8988T (cell line): ENCODE measurements around the gene ULK3.

Experiments
- DNase-seq: peaks from one replicate; pipeline ENCODE4 v3.0.0; 2011

The ULK3 gene

GRCh38 chr15:74867466-74868038, 24.6 kb upstream of the ULK3 start:
- no peak for DNase-seq

DNA sequence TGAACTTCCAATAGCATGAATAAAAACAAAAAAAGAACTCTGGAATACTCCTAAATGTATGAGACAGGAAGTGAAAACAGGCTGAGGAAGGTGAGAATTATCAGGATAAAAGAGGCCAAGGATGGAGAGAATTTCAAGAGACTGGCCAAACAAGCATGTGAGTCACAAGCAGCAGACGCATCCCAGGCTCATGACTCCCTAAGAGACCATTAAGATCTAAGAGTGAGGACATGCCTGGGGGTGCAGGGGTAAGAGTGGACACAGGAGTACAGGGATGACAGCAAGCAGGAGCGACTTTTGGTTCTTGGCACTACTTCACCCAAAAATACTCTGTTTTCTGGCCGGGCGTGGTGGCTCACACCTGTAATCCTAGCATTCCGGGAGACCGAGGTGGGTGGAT, 23.1 kb upstream of the ULK3 start:
- no peak for DNase-seq

DNA sequence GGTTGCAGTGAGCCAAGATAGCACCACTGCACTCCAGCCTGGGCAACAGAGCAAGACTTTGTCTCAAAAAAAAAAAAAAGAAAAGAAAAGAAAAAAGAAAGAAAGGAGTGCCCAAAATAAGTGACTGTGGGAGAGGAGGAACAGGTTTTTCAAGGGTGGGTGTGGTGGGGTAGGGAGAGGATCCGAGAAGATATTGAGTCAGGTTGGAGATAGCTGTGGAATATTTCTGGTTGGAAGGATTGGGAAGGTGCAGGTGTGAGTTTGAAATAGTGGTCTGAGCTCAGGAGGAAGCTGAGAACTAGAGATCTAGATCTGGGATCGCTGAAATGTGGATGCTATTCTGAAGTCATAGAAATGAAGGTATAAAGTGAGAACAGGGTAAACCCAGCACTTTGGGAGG, 22.4 kb upstream of the ULK3 start:
- DNase-seq: no peak

GRCh38 chr15:74864296-74864695, 21.3 kb upstream of the ULK3 start:
- no peak for DNase-seq

DNA sequence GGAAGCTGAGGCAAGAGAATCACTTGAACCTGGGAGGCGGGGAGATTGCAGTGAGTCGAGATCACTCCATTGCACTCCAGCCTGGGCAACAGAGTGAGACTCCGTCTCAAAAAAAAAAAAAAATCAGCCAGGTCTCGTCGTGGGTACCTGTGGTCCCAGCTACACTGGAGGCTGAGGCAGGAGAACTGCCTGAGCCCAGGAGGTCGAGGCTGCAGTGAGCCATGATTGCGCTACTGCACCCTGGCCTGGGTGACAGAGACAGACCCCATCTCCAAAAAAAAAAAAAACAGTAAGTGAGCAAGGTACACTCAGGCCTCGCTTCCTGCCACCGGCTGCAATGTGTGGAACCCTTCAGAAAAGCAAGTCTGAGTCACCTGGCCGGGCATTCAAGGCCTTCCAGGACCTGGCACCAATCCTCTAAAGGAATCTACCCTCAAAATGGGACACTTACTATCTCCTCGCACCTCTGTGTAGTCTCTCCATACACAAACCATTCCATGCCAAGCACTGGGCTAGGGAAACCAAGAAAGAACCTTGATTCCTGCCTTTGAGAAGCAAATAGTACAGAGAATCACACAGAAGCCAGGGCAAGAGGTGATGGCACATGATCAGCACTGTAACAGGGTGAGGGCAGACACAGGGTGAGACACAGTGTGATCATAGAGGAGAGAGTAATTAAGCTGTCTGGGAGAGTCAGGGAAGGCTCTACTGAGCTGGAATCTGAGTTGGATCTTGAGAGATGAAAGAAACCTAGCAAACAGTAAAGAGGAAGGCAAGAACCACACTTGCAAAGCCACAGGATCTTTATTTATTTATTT, 20.5 kb upstream of the ULK3 start:
- no peak for DNase-seq

DNA sequence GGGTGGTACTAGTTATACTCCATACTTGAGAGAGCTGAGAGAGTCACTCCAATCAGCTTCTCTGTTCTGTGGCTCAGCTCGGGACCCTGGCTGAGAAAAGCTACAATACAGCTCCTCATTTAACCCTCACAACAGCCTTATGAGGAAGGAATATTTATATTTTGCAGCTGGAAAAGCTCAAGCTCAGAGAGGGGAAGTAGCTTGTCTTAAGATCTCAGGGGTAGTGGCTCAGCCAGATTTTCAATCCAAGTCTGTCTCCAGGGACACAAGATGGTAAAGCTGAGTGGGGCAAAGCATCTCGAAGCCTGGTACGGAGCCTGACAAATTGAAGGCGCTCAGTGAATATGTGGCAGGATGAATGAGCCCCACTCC, 15.4 kb upstream of the ULK3 start:
- no peak for DNase-seq

DNA sequence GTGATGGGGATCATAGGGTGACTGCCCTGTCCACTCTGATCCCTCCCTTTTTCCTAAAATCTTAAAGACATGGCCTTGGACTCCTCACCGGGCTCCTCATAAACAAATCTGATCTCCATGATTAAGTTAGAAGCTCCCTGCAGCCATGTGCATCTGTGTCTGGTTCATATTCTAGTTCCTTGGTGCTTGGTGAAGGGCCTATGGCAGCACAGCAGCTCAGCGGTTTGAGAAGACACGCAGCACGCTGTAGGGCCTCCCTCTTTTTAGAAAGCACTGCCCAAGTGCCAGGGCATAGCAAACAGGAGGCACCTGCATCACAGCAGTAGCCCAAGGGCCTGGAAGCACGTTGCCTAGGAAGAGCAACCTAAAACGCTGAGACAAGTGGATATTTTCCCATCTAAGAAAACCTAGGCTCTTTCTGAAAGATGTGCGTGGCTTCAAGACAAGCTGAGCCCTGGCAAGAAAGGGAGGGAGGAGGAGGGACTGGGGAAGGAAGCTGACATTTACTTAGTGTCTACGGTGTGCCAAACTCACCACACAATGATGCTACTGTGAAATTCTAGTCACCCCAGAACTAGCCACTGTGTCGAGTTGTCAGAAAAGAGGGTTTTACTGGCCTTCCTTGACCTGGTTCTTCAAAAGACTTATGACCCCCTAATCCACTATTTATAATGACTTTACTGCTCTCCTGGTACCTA, 14.9 kb upstream of the ULK3 start:
- no peak for DNase-seq

DNA sequence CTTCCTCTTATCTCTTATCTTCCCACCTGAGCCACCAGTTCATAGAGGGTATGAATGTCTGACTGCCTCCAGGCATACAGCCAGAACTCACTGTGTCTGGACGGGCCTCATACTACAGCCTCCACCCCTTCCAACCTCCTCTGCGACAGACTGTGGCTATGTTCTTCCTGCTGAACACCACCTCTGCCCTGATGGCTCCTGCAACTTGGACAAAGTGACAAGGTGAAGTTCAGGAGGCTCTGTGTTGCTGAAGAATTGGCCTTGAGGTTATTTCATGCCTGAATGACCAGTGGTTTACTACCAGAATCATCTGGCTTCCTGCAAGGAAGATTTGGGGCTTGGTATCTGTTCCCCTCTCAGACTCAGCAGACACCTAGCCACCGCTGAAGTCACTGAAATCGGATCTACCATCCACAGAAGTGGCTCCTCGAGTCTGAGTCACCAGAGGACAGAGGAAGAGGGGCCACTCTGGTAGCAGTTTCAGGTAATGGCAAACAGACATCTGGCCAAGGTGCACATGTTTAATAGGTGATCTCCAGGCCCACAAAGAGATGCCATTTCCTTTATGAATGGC, 14.2 kb upstream of the ULK3 start:
- DNase-seq: no peak

DNA sequence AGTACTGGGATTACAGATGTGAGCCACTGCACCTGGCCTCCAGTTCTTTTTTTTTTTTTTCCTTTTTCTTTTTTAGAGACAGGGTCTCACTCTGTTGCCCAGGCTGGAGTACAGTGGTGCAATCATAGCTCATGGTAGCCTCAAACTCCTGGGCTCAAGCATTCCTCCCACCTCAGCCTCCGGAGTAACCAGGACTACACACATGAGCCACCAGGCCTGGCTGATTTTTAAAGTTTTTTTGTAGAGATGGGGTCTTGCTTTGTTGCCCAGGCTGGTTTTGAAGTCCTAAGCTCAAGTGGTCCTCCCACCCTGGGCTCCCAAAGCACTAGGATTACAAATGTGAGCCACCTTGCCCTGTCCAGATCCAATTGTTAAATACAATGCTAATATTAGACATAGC, 13.6 kb upstream of the ULK3 start:
- no peak for DNase-seq

DNA sequence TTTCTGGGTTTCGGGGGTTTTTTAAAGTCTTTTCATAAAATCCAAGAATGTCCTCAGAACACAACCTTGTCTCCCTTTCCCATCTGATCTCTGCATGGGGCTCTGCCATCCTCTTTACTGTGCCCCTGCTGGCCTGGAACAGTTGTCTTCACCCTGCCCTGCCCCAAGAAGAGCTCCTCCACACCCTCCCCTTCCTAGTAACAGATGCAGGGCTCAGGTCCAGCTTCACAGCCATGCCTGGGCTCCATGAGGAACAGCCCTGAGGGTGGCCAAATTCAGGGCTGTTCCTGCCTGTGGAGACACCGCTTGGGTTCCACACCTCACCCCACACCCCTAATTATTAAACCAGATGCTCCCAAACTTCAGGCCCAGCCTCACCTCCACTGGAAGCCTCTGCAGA, 12.9 kb upstream of the ULK3 start:
- no peak for DNase-seq

DNA sequence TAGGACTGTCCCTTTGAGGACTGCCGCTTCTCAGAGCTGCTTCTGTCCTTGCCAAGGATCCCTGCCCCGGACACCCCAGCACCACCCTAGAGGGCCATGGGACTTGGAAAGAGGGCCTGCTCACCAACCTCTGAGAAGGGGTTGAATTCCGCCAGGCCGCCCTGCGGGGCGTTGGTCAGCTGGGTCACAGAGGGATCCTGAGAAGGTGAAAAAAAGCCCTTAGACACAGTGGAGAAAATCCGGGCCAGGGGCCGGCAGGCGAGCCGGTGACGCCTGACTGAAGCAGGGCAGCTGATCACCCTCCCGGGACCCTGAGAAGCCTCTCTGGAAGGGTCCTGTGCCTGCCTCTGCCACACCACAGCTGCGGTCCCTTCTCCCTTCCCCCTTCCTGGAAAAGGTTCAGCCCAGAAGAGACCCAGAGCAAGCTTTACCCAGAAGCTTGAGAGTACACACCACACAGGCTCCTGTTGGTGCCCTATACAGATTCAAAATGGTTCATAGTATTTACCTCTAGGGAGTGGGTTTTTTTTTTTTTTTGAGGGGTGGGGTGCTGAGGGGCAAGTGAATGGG, 11.6 kb upstream of the ULK3 start:
- no peak for DNase-seq

- DNase-seq: no peak
Observed at GRCh38 chr15:74851960-74852359, 9.0 kb upstream of the ULK3 start.

- no peak for DNase-seq
Observed at GRCh38 chr15:74850393-74850792, 7.4 kb upstream of the ULK3 start.

DNA sequence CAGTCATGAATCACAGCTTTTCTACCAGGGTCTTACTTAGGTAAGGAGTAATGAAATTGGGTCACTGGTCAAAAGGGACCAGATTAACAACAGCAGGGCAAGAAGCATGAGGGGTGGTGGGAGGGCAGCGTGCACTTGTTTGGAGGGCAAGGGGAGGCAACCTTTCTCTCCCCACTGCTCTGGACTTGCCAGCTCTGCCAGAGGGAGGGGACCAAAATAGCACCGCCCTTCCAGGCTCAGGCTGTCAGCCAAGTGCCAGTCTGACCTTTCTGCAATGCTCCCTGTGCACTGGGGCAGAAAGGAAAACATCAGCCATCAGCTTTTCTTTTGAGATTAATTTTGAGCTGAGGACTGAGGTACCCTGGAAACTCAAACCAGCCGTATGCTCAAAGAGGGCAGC, 4.5 kb upstream of the ULK3 start:
- DNase-seq: no peak

DNA sequence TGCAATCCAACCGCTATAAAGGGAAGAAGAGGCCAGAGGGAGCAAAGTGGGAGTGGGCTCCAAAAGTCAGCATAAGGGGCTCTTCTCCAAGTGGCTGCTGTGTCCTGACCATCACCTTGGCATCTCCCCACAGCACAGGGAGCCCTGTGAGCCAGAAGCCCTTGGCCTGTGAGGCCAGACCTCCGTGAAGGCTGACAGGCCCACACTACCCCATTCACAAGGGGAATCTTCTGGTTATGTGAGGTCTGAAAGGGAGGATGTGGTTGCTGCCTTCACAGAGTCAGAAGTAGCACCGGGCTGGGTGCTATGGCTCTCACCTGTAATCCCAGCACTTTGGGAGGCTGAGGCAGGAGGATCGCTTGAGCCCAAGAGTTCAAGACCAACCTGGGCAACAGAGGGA, 2.6 kb upstream of the ULK3 start:
- DNase-seq: no peak

DNA sequence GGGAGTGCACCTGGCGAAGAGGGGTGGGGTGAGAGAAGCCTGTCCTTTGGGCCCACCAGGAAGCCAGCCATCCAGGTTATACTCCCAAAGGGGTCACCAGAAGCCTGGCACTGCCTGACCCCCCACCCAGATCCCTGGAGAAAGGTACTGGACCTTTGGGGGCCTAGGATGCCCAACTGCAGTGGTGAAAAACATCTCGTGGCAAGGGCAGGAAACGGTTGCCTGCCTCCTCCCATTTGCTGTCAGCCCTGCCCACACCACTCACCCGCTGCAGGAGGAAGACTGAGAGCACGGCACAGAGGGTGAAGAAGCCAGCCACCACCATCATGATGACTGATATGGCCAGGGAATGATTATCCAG, 2.2 kb upstream of the ULK3 start:
- DNase-seq: no peak

DNA sequence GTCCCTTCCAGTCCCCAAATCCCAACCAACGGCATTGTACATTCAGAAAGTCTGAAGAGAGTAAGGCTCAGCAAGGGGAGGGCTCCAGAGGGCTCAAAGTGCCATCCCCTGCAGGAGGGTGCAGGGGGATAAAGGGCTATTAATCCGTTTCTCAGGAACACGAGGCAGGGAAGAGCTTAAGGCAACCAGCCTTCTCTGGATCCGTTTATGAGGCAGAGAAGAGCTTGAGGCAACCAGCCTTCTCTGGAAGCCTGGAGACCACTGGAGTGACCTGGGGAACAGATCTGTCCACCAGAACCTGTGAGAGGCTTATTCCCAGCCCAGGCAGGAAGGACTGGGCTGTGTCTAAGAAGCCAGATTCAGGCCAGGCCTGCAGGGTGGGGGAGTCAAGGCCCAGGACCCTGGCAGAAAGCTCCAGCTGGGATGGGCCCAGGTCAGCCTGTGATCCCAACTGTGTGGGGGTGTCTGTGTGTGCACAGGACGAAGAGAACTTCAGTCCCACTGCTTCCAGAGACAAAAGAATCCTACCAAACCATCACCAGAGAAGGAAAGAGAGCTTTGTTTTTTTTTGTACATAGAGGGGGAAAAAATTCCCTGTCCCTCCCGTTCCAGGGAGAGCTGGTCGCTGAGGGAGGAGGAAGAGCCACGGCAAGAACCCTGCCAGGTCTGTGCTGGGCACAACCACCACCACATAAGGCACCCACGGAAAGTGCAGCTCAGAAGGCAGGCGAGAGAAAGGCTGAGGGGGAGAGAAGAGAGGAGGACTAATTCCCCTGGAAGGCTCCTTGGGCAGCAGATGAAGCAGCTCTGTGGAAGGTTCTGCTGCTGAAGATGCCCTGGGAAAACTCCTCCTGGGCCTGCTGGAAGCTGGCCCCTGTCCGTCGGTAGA, 1.6 kb upstream of the ULK3 start:
- no peak for DNase-seq

DNA sequence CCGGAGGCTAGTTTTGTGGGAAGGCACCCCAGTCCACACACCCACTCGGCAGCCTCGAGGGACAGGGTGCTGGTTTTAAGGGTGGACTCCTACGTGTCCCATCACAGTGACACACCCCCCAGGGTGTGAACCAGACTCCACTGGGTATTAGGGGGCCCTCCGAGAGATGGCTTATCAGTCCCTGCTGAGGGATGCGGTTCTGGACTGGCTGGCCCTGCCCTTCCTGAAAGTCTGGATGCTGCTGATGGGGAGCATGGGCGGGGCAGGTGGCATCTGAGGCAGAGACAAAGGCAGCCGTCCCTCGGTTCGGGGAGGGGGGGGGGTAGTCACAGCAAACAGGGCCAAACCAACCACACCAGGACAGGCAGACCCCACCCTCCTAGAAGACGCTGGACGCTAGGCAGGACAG, 939 bp upstream of the ULK3 start:
- DNase-seq: no peak

DNA sequence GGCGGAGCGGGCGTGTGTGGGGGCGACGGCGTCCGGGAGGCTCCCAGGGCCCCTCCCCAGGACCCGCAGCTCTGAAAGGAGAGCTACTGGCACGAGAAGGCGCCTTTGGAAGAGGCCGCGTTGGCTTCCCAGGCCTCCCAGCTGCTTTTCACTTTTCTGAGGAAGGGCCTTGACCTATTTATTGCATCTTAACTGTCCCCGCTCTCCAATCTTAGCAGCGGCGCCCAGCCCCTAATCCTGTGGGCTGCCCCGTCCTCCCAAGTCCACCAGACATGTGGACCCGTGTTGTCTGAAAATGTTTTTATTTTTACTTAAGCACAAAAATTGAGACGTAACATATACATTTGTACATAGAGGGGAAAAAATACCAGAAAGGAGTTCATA, 481 bp upstream of the ULK3 start:
- no peak for DNase-seq

DNA sequence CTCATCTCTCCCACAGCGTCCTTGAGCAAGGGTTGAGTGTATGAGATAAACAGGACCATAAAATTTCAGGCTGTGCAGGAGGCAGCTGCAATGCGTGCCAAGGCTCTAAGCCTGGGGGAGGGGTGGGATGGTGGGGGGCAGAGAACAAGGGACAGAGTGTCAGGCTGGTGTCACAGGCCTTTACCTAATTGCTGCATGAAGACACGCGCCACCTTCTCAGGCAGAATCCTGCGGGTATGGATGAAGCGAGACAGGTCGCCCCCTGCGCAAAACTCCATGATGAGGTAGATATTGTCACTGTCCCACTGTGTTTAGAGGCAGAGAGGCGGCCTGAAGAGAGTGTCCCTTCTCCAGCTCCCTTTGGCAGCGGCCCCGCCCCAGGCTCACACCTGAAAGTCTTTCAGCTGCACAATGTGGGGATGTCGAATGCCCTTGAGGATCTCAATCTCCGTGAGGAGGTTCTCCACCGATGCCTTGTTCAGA, 1.0 kb downstream of the ULK3 start:
- no peak for DNase-seq

- DNase-seq: no peak
Observed at GRCh38 chr15:74840851-74841775, 1.8 kb downstream of the ULK3 start.
